HL-60 (cell line): ENCODE results near the gene TTC28.
"Not testable (repeated sequence)": the region's sequence is repeated elsewhere in the genome, so short reads cannot be mapped to it uniquely, and the experiment has no call there.

Experiments used
- DNase-seq, 2 experiments: peaks; one replicate each; pipeline ENCODE4 v3.0.0-alpha.2; 2010 to 2020; ENCODE audit warnings: low read depth in 1 of 2, low spot score in 1 of 2
- H3K27ac ChIP-seq: fragments of 250-450 bp; sonication (Bioruptor Pico); replicated peaks from 2 replicates; pipeline ENCODE4 v1.5.1; 2020; ENCODE audit warnings: mild to moderate bottlenecking, moderate library complexity
- H3K27me3 ChIP-seq: fragments of 250-450 bp; sonication (Bioruptor Pico); 2 replicates; pipeline ENCODE4 v1.5.1; 2021; ENCODE audit warnings: mild to moderate bottlenecking, moderate library complexity; ENCODE audit not compliant: insufficient read depth, poor library complexity, severe bottlenecking
- H3K4me3 ChIP-seq: replicated peaks from 2 replicates; pipeline ENCODE4 v1.5.1; 2011; ENCODE audit warnings: mild to moderate bottlenecking, control low read depth, low read length; ENCODE audit not compliant: insufficient read depth
- GABPA ChIP-seq: IDR thresholded peaks from 2 replicates; pipeline ENCODE4 v1.6.1; 2012; ENCODE audit warnings: low read depth
- POLR2AphosphoS5 ChIP-seq: IDR thresholded peaks from 2 replicates; pipeline ENCODE4 v1.6.1; 2012; ENCODE audit warnings: low read depth
- SPI1 ChIP-seq: IDR thresholded peaks from 2 replicates; pipeline ENCODE4 v1.6.1; 2012; ENCODE audit warnings: low read depth, mild to moderate bottlenecking, borderline replicate concordance
- TF ChIP-seq, protein P1 (sequence below): IDR thresholded peaks from 2 replicates; pipeline ENCODE4 v1.6.1; 2012; ENCODE audit warnings: low read depth; ENCODE audit not compliant: insufficient replicate concordance
- TF ChIP-seq, protein P2 (sequence below): IDR thresholded peaks from one replicate; pipeline ENCODE4 v1.5.1; 2011; ENCODE audit warnings: low read length, control low read depth, inconsistent platforms; ENCODE audit not compliant: insufficient read depth

The TTC28 gene

DNA sequence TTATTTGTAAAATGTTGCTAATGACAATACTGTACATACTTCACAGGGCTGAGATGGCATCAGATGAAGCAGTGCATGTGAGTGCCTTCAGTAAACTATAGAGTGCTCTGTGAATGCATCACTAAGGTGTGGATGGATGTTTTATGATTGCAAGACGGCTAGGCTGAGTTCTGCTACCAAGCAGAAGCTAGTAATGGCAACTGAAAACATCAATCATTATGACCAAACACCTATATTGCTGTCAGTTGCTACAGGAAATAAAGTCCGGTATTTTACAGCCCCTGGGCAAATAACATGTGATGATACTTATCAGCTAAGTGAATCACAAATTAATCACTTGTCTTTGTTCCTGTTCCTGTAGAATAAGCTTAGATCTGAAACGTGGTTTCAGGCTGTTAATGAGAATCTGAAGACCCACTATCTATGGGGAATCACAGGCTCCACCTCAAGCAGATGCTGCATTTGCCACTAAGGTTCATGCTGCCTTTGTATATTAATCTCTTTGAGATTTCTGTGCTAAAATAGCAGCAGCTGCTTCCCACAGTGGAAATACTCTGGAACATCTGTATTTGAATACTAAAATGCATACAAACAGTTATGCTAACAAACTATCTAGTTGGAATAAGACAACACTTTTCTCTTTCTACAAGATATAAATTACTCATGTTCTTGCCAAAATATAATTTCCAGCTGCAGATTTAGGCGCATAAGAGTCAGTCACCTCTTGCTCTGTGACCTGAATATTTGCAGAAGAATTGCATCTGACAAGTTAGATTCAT, 506.6 kb downstream of the TTC28 start:
- Histone ChIP-seq H3K4me3 (no peak overlapping the region), H3K27me3 (no peaks in the 10 kb centered on the region), H3K27ac (no peak overlapping the region)
- DNase-seq: no peak
- TF ChIP-seq, protein P1, sequence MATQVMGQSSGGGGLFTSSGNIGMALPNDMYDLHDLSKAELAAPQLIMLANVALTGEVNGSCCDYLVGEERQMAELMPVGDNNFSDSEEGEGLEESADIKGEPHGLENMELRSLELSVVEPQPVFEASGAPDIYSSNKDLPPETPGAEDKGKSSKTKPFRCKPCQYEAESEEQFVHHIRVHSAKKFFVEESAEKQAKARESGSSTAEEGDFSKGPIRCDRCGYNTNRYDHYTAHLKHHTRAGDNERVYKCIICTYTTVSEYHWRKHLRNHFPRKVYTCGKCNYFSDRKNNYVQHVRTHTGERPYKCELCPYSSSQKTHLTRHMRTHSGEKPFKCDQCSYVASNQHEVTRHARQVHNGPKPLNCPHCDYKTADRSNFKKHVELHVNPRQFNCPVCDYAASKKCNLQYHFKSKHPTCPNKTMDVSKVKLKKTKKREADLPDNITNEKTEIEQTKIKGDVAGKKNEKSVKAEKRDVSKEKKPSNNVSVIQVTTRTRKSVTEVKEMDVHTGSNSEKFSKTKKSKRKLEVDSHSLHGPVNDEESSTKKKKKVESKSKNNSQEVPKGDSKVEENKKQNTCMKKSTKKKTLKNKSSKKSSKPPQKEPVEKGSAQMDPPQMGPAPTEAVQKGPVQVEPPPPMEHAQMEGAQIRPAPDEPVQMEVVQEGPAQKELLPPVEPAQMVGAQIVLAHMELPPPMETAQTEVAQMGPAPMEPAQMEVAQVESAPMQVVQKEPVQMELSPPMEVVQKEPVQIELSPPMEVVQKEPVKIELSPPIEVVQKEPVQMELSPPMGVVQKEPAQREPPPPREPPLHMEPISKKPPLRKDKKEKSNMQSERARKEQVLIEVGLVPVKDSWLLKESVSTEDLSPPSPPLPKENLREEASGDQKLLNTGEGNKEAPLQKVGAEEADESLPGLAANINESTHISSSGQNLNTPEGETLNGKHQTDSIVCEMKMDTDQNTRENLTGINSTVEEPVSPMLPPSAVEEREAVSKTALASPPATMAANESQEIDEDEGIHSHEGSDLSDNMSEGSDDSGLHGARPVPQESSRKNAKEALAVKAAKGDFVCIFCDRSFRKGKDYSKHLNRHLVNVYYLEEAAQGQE: no peak
- TF ChIP-seq POLR2AphosphoS5 (no peak), SPI1 (no peak), GABPA (no peak)
- TF ChIP-seq, protein P2, sequence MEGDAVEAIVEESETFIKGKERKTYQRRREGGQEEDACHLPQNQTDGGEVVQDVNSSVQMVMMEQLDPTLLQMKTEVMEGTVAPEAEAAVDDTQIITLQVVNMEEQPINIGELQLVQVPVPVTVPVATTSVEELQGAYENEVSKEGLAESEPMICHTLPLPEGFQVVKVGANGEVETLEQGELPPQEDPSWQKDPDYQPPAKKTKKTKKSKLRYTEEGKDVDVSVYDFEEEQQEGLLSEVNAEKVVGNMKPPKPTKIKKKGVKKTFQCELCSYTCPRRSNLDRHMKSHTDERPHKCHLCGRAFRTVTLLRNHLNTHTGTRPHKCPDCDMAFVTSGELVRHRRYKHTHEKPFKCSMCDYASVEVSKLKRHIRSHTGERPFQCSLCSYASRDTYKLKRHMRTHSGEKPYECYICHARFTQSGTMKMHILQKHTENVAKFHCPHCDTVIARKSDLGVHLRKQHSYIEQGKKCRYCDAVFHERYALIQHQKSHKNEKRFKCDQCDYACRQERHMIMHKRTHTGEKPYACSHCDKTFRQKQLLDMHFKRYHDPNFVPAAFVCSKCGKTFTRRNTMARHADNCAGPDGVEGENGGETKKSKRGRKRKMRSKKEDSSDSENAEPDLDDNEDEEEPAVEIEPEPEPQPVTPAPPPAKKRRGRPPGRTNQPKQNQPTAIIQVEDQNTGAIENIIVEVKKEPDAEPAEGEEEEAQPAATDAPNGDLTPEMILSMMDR: no peak

DNA sequence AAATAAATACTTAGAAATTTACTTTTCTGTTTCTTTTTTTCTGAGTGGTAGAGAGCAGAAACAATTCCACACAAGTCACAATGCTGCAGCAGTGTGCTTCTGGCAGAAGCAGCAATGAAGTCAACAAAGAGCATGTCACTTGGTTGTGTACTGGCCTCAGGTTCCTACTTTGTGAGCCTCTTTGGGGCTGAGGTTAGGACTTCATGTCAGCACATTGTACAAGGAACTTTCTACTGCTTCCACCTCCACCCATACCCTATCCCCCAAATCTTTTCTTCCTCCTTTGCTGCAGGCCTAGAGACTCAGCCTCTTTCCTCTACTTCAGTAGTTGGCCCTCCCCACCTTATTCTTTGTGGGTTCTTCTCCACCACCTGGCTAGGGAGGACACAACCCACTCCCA, 507.9 kb downstream of the TTC28 start:
- no peak overlapping the region for H3K27ac ChIP-seq
- no peaks in the 10 kb centered on the region for H3K27me3 ChIP-seq
- no peak overlapping the region for H3K4me3 ChIP-seq
- TF ChIP-seq POLR2AphosphoS5 (no peak), GABPA (no peak), SPI1 (no peak)
- TF ChIP-seq, protein P1: no peak
- TF ChIP-seq, protein P2: no peak
- no peak for DNase-seq

DNA sequence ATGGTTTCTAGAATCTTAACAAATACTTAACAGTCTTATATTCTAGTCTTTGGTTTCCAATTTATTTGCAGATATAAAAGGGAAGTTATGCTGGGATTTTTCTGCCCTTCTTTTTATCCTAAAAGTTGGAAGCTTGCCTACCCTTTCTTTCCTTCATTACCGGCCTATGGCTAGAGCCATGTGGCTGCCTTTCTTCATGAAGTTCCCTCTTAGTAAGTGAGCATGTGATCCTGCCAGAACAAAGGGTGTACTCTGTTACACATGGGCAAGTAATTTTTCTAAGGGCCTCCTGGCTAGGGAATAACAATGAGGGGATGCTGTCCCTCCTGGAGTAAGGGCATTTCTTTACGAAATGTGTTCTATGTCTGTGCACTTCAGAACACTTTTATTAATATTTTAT, 508.5 kb downstream of the TTC28 start:
- Histone ChIP-seq H3K4me3 (no peak overlapping the region), H3K27ac (no peak overlapping the region), H3K27me3 (no peaks in the 10 kb centered on the region)
- no peak for DNase-seq
- TF ChIP-seq, protein P1: no peak
- TF ChIP-seq, protein P2: no peak
- TF ChIP-seq POLR2AphosphoS5: no peak
- TF ChIP-seq SPI1: no peak
- no peak for TF ChIP-seq GABPA

DNA sequence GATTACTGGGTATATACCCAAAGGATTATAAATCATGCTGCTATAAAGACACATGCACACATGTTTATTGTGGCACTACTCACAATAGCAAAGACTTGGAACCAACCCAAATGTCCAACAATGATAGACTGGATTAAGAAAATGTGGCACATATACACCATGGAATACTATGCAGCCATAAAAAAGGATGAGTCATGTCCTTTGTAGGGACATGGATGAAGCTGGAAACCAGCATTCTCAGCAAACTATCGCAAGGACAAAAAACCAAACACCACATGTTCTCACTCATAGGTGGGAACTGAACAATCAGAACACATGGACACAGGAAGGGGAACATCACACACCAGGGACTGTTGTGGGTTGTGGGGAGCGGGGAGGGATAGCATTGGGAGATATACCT, 510.3 kb downstream of the TTC28 start:
- not testable (repeated sequence) for H3K27me3 ChIP-seq, DNase-seq, H3K4me3 ChIP-seq, H3K27ac ChIP-seq
